Inflammatory macrophage treated with lipopolysaccharide for 4 hours (primary cell): Measurements from ENCODE around the gene TMOD1.

ENCODE experiments used
- DNase-seq: peaks from one replicate; pipeline ENCODE4 v3.0.0-alpha.2; 2020

TMOD1 gene

GRCh38 chr9:97518909-97519307 is 17.4 kb downstream of the TMOD1 start:
- no peak for DNase-seq

DNA sequence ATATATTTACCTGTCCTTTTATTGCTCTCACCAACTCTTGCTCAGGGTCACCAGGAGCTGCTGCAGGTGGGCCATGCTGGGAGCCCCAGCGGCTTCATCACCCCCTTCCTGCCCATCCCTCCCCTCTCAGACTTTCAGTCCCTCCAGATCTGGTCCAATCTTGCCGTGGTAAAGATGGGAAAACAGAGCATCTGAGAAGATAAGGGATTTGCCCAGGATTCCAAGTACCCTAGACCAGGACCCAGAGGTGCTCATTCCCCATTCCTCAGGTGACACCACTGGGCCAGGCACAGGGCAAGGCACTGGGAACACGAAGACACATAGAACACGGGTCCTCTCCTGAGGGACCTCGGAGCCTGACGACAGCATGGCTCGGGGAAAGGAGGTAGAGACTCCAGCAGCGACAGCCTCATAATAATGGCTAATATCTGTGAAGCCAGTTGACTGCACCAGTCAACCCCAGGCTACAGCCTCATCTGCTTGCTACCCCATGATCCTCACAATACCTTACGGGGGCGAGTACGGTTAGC is 18.0 kb downstream of the TMOD1 start:
- DNase-seq, result no peak

- no peak for DNase-seq
Observed at GRCh38 chr9:97521576-97522333, 20.3 kb downstream of the TMOD1 start.

DNA sequence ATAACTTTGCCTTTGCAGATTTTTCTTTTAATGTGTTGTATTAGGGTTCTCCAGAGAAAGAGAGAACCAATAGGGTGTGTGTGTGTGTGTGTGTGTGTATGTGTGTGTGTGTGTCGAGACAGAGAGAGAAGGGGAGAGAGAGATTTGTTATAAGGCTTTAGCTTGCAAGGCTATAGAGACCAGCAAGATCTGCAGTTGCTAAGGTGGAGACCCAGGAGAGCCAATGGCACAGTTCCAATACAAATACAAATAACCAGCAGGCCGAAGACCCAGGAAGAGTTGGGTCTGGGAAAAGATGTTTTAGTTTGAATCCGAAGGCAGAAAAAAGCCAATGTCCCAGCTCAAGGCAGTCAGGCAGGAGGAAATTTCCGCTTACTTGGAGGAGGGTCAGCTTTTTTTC is 23.0 kb downstream of the TMOD1 start:
- no peak for DNase-seq

DNA sequence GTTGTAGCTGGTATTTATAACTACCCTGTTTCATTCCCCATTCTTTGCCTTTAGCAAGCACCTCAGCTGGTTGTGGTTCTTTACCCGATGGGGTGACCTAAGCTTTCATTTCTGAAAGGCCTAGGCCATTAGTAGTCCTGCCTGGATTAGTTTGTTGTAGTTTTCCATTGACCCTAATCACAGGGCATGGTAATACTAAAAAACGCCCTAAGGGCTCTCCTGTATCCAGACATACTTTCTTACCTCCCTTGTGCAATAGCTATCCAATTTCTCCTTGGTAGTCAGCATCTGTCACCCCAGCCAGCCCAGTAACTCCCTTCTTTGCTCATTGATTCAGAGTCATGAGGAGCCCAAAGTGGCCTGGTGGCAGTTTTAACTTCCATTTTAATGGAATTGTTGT is 24.0 kb downstream of the TMOD1 start:
- no peak for DNase-seq

- DNase-seq, result no peak
Observed at GRCh38 chr9:97526895-97527575, 25.6 kb downstream of the TMOD1 start.

GRCh38 chr9:97527626-97528528 is 26.4 kb downstream of the TMOD1 start:
- DNase-seq, result no peak

- no peak for DNase-seq
Observed at GRCh38 chr9:97528529-97529230, 27.2 kb downstream of the TMOD1 start.

- peak; percentile 3 for DNase-seq
Observed at GRCh38 chr9:97529363-97530076, 28.1 kb downstream of the TMOD1 start.

DNA sequence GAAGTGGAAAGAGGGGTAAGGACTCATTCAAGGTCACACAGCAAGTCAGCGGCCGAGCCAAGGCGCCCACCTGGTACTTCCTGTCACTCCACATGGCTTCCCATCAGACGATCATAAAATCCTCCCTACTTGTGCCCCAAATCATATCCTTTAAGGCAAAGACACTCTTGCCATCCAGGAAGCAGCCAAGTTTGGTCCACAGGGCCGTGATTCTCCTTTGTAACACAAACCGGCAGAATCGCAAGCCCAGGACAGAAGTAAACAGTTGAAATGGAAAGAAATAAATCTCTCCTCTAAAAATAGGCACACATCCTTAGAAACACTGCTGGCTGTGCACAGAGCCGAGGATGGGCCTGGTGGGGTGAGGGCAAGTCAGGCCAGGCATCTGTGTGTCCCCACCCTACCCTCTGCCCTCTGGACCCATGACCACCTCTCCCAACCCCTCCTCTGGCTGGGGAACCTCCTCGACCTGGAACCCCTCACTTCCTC is 30.5 kb downstream of the TMOD1 start:
- DNase-seq, result no peak

DNA sequence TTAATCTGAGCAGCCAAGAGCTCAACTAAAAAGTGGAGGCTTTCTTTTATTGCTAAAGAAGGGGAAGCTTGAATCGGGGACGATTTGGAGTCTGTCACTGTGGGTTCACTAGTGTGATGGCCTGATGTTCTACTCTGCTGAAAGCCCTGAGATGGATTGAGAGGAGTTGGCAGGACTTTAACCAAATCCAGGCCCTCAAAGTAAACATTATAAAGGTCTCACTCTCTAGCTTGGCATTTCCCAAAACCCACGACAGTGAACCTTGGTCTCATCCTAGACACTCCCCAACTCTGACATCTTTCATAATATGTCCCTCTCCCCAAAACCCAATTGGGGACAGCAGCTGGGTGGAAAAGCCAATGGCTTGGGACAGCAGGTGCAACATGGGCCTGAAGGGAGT is 32.7 kb downstream of the TMOD1 start:
- no peak for DNase-seq

DNA sequence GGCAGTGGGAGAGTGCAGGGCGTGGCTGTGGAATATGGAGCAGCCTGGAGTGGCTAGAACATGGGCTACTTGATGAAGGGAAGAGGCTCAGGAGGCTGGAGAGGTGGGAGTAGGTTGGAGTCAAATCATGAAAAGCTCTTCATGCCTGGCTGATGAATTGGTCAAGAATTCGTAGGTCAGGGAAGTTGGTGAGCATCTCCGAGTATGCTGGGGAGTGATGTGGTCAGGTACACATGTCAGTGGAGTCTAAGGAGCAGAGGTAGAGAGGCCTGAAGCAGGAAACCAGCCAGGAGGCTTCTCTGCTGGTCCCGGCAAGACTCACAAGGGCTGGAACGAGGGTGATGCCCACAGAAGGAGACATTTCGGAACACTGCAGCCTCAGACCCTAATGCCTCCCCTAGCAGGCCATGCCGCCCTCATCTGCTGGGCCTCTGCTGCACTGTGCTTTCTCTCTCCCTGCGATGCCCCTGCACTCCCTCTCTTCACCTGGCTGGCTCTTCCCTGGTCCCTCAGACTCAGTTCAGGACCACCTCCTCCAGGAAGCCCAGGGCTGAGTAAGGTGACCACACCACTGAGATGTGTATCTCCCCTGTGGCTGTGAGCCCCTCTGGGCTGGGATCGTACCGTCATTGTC is 33.6 kb downstream of the TMOD1 start:
- DNase-seq, result no peak

DNA sequence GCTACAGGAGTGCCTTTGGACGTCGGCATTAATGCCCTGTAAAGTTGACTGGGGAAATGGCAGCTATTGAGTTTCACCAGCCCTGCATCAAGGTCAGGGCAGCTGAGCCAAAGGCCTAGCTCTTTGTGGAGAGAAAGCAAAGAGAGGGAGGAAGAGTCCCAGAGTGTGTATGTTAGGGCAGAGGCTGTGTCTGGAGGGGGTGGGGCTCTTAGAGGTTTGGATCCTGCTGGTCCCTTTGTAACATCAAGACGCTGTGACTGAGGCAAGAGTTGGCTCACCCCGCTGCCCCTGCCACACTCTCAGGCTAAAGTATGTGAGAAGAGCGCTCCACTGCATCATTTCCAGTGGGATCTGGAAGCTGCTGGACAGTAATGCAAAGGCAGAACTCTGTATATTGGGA is 34.3 kb downstream of the TMOD1 start:
- no peak for DNase-seq

DNA sequence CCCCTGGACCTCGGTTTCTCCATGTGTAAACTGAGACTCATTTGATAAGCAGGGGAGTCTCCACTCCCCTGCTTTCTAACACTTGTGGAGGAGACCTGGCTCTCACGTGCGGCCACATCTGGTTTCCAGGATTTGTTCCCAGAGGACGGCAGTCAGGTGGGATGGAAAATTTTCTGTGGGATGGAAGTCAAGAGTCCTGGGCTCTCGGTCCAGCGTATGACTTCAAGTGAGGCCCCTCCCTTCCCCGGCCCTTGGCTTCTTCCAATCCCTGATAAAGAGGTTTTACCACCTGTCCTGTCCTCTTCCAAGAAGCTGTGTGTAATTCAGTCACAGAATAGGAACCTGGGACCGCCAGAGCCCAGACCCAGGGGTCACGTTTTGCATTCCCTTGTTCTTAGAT is 35.0 kb downstream of the TMOD1 start:
- DNase-seq, result no peak

- no peak for DNase-seq
Observed at GRCh38 chr9:97543561-97543960, 42.1 kb downstream of the TMOD1 start.

- no peak for DNase-seq
Observed at GRCh38 chr9:97545486-97545885, 44.0 kb downstream of the TMOD1 start.

GRCh38 chr9:97547098-97547829 is 45.8 kb downstream of the TMOD1 start:
- DNase-seq, result no peak

DNA sequence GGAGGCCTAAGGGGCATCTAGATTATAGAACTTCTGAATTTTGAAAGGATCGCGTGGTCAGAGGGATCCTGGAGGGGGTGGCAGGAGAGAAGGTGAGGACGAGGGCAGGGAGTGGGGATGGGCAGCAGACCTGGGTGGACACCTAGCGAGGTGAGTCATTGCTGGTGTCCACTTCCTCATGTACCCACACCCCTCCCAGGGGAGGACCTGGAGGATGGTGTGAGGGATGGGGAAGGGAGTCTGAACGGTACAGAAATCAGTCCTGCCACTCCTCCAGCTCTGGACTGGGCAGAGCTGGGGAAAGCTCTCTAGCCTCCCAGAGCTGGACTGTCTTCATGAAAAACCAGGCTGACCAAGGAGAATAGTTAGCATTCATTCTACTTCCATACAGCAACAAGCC is 46.9 kb downstream of the TMOD1 start:
- DNase-seq, result no peak

- no peak for DNase-seq
Observed at GRCh38 chr9:97548819-97549540, 47.5 kb downstream of the TMOD1 start.

GRCh38 chr9:97550386-97550785 is 48.9 kb downstream of the TMOD1 start:
- DNase-seq, result no peak
